HUES48 (cell line): ENCODE data around the gene SHISAL2B.
A peak's percentile ranks its signal among the peaks of the same experiment; 100 is the strongest.
"Not testable (repeated sequence)": the region's sequence is repeated elsewhere in the genome, so short reads cannot be mapped to it uniquely, and the experiment has no call there.

Experiments used
- H3K27ac ChIP-seq: one replicate; pipeline ENCODE4 v1.7.0; 2013; ENCODE audit warnings: low read depth, low read length, inconsistent platforms
- H3K27me3 ChIP-seq: 2 replicates; pipeline ENCODE4 v1.6.1; 2013; ENCODE audit warnings: mild to moderate bottlenecking, low read length; ENCODE audit not compliant: control insufficient read depth, insufficient read depth
- H3K36me3 ChIP-seq: 2 replicates; pipeline ENCODE4 v1.6.1; 2013; ENCODE audit warnings: low read length; ENCODE audit not compliant: control insufficient read depth, insufficient read depth
- H3K4me1 ChIP-seq: 2 replicates; pipeline ENCODE4 v1.6.1; 2013; ENCODE audit warnings: mild to moderate bottlenecking, low read length; ENCODE audit not compliant: control insufficient read depth, insufficient read depth
- H3K4me3 ChIP-seq: 2 replicates; pipeline ENCODE4 v1.5.1; 2013; ENCODE audit warnings: mild to moderate bottlenecking, low read depth, low read length
- H3K9ac ChIP-seq: 2 replicates; pipeline ENCODE4 v1.6.1; 2013; ENCODE audit warnings: mild to moderate bottlenecking, low read depth, low read length, moderate library complexity
- H3K9me3 ChIP-seq: 2 replicates; pipeline ENCODE4 v1.6.1; 2013; ENCODE audit warnings: low read length; ENCODE audit not compliant: control insufficient read depth, insufficient read depth

The SHISAL2B gene

GRCh38 chr5:64690417-64691151, at the start of gene SHISAL2B:
SHISAL2B (plus strand) TSS chr5:64690503; CDS start chr5:64690624, 121 bp downstream.
- H3K27me3 ChIP-seq, result peaks cover 36% of the 10 kb centered on the region
- H3K27ac ChIP-seq, result peak within 1 kb of the TSS; percentile 32
- H3K4me1 ChIP-seq, result peaks cover 27% of the 10 kb centered on the region
- no peaks in the 10 kb centered on the region for H3K36me3 ChIP-seq
- H3K9ac ChIP-seq, result peak within 1 kb of the TSS; percentile 69
- 0 out of 2 replicates have a peak, but pooled peaks cover 4% of the 10 kb centered on the region for H3K9me3 ChIP-seq
- peak within 1 kb of the TSS; percentile 69 for H3K4me3 ChIP-seq

- Histone ChIP-seq H3K9me3 (no peaks in the 10 kb centered on the region), H3K4me1 (peaks cover 15% of the 10 kb centered on the region), H3K36me3 (no peaks in the 10 kb centered on the region), H3K27me3 (no peaks in the 10 kb centered on the region), H3K27ac (no peak overlapping the region), H3K4me3 (no peak overlapping the region), H3K9ac (no peak overlapping the region)
Measured at GRCh38 chr5:64644831-64645230, 45.5 kb upstream of the SHISAL2B start.

GRCh38 chr5:64646169-64646568, 44.1 kb upstream of the SHISAL2B start:
- H3K4me3 ChIP-seq, result no peak overlapping the region
- peaks cover 15% of the 10 kb centered on the region for H3K4me1 ChIP-seq
- H3K9me3 ChIP-seq, result 0 out of 2 replicates have a peak, but pooled peaks cover 2% of the 10 kb centered on the region
- no peaks in the 10 kb centered on the region for H3K36me3 ChIP-seq
- no peak overlapping the region for H3K9ac ChIP-seq
- H3K27me3 ChIP-seq, result no peaks in the 10 kb centered on the region
- H3K27ac ChIP-seq, result no peak overlapping the region

- Histone ChIP-seq H3K4me3 (no peak overlapping the region), H3K9me3 (0 out of 2 replicates have a peak, but pooled peaks cover 3% of the 10 kb centered on the region), H3K36me3 (no peaks in the 10 kb centered on the region), H3K9ac (no peak overlapping the region), H3K4me1 (peaks cover 15% of the 10 kb centered on the region), H3K27me3 (no peaks in the 10 kb centered on the region), H3K27ac (no peak overlapping the region)
Measured at GRCh38 chr5:64649512-64649911, 40.8 kb upstream of the SHISAL2B start.

- no peaks in the 10 kb centered on the region for H3K27me3 ChIP-seq
- no peak overlapping the region for H3K27ac ChIP-seq
- no peak overlapping the region for H3K9ac ChIP-seq
- H3K9me3 ChIP-seq, result 0 out of 2 replicates have a peak, but pooled peaks cover 3% of the 10 kb centered on the region
- H3K4me1 ChIP-seq, result no peaks in the 10 kb centered on the region
- no peaks in the 10 kb centered on the region for H3K36me3 ChIP-seq
- H3K4me3 ChIP-seq, result no peak overlapping the region
Measured at GRCh38 chr5:64653766-64654560, 36.3 kb upstream of the SHISAL2B start.

GRCh38 chr5:64654561-64654938, 35.8 kb upstream of the SHISAL2B start:
- Histone ChIP-seq H3K36me3 (no peaks in the 10 kb centered on the region), H3K27ac (no peak overlapping the region), H3K9ac (no peak overlapping the region), H3K9me3 (0 out of 2 replicates have a peak, but pooled peaks cover 3% of the 10 kb centered on the region), H3K4me3 (no peak overlapping the region), H3K27me3 (no peaks in the 10 kb centered on the region), H3K4me1 (no peaks in the 10 kb centered on the region)

- H3K27me3 ChIP-seq, result no peaks in the 10 kb centered on the region
- H3K4me3 ChIP-seq, result no peak overlapping the region
- 0 out of 2 replicates have a peak, but pooled peaks cover 3% of the 10 kb centered on the region for H3K9me3 ChIP-seq
- H3K9ac ChIP-seq, result no peak overlapping the region
- H3K36me3 ChIP-seq, result no peaks in the 10 kb centered on the region
- no peaks in the 10 kb centered on the region for H3K4me1 ChIP-seq
- H3K27ac ChIP-seq, result no peak overlapping the region
Measured at GRCh38 chr5:64655596-64655995, 34.7 kb upstream of the SHISAL2B start.

- Histone ChIP-seq H3K9me3 (no peaks in the 10 kb centered on the region), H3K9ac (no peak overlapping the region), H3K4me3 (no peak overlapping the region), H3K36me3 (no peaks in the 10 kb centered on the region), H3K4me1 (0 out of 2 replicates have a peak, but pooled peaks cover 2% of the 10 kb centered on the region), H3K27me3 (no peaks in the 10 kb centered on the region), H3K27ac (no peak overlapping the region)
Measured at GRCh38 chr5:64659289-64659688, 31.0 kb upstream of the SHISAL2B start.

- H3K36me3 ChIP-seq, result not testable (repeated sequence)
Measured at GRCh38 chr5:64663181-64663580, 27.1 kb upstream of the SHISAL2B start.

GRCh38 chr5:64665243-64665642, 25.1 kb upstream of the SHISAL2B start:
- Histone ChIP-seq H3K9ac (no peak overlapping the region), H3K9me3 (no peaks in the 10 kb centered on the region), H3K4me3 (no peak overlapping the region), H3K27me3 (no peaks in the 10 kb centered on the region), H3K27ac (no peak overlapping the region), H3K36me3 (no peaks in the 10 kb centered on the region), H3K4me1 (peaks cover 16% of the 10 kb centered on the region; the same call in 1 of the 2 replicates)

More at GRCh38 chr5:64663181-64663580, 27.1 kb upstream of the SHISAL2B start:
- peaks cover 16% of the 10 kb centered on the region; the same call in 1 of the 2 replicates for H3K4me1 ChIP-seq
- H3K9ac ChIP-seq, H3K27ac ChIP-seq, H3K4me3 ChIP-seq, H3K9me3 ChIP-seq, H3K27me3 ChIP-seq: not testable (repeated sequence)

DNA sequence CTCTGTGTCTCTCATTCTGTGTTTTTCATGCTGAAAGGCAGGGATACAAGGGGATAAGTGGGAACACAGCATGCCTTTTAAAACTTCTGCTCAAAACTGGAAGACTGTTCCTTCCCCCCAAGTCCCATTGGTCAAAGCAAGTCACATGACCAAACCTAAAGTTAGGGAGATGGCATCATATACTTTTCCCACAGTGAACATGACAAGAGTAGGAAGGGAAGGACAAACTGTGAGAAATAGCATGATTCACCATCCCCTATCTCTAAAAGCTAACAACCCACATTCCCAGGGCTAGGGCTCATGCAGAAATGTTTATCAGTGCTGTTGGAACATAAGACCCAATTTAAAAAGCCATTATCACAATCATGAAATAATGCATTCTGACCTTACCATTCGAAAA, 24.2 kb upstream of the SHISAL2B start:
- Histone ChIP-seq H3K9me3 (no peaks in the 10 kb centered on the region), H3K4me1 (peaks cover 16% of the 10 kb centered on the region; the same call in 1 of the 2 replicates), H3K36me3 (no peaks in the 10 kb centered on the region), H3K27ac (peak overlapping the region; percentile 5), H3K4me3 (no peak overlapping the region), H3K9ac (no peak overlapping the region), H3K27me3 (no peaks in the 10 kb centered on the region)
